GM10248 (cell line): ENCODE measurements around the gene ZBTB7B.

Source experiments
- CTCF ChIA-PET: fragments of 300-600 bp; sonication (Branson Sonifier 250); formaldehyde crosslinking; extraction: SDS; loops from one replicate; lab custom pipeline; 2021; ENCODE audit warnings: antibody characterized with exemption; lab: Yijun Ruan, JAX
- POLR2A ChIA-PET: fragments of 350-650 bp; sonication (Branson Sonifier 250); formaldehyde crosslinking; extraction: SDS; loops from one replicate; lab custom pipeline; 2020; ENCODE audit warnings: antibody characterized with exemption; lab: Yijun Ruan, JAX
- DNase-seq: peaks from one replicate; pipeline ENCODE4 v3.0.0; 2012; ENCODE audit errors: extremely low spot score
- CTCF ChIP-seq: IDR thresholded peaks from 2 replicates; pipeline ENCODE4 v1.5.1; 2012; ENCODE audit warnings: mild to moderate bottlenecking, low read depth; ENCODE audit errors: extremely low read depth, missing control alignments, control extremely low read depth

Gene ZBTB7B

GRCh38 chr1:154996966-154997701 is 5.5 kb upstream of the ZBTB7B start:
- POLR2A ChIA-PET = no interaction called here
- CTCF ChIA-PET = interaction anchor here (0.9 to 13.3 kb wide), 12 partner anchors 9 to 94 kb away, joined by 3 to 175 read pairs (median 6); partner anchors contain the start of genes FLAD1 and SHC1
- TF ChIP-seq CTCF = no peak
- DNase-seq = no peak

- ChIA-PET POLR2A (interaction anchor here (0.6 to 1.1 kb wide), 2 partner anchors 10 to 38 kb away, joined by 3 read pairs; no protein-coding TSS in a partner anchor), CTCF (interaction anchor here (0.8 to 13.3 kb wide), 19 partner anchors 10 to 517 kb away, joined by 3 to 175 read pairs (median 5); partner anchors contain the start of genes ADAM15, CKS1B, FLAD1 and PBXIP1)
- no peak for DNase-seq
- peak; percentile 23 for TF ChIP-seq CTCF
These were observed 4.3 kb upstream of the ZBTB7B start for GRCh38 chr1:154998201-154998780.

- ChIA-PET POLR2A (interaction anchor here (0.6 to 1.7 kb wide), 3 partner anchors 11 to 39 kb away, joined by 3 to 4 read pairs (median 3); partner anchors contain the start of gene SHC1), CTCF (interaction anchor here (0.6 to 13.3 kb wide), 26 partner anchors 9 to 519 kb away, joined by 3 to 175 read pairs (median 5); partner anchors contain the start of genes ADAM15, CKS1B, FLAD1 and PBXIP1)
- peak; percentile 81 for DNase-seq
- TF ChIP-seq CTCF = peak; percentile 89
These were observed 3.6 kb upstream of the ZBTB7B start for GRCh38 chr1:154998818-154999570.

GRCh38 chr1:154999571-155000410 is 2.8 kb upstream of the ZBTB7B start:
- peak; percentile 74 for DNase-seq
- TF ChIP-seq CTCF = peak; percentile 6
- ChIA-PET POLR2A (interaction anchor here (0.9 to 1.7 kb wide), 4 partner anchors 12 to 133 kb away, joined by 3 to 4 read pairs (median 4); partner anchors contain the start of gene SHC1), CTCF (interaction anchor here (0.6 to 13.3 kb wide), 28 partner anchors 8 to 520 kb away, joined by 3 to 175 read pairs (median 5); partner anchors contain the start of genes ADAM15, CKS1B, FLAD1 and PBXIP1)

GRCh38 chr1:155000411-155000725 is 2.2 kb upstream of the ZBTB7B start:
- TF ChIP-seq CTCF = no peak
- CTCF ChIA-PET = interaction anchor here (0.7 to 13.3 kb wide), 17 partner anchors 8 to 239 kb away, joined by 3 to 175 read pairs (median 6); partner anchors contain the start of genes CKS1B, FLAD1 and PBXIP1
- POLR2A ChIA-PET = interaction anchor here (0.9 to 1.7 kb wide), 3 partner anchors 19 to 134 kb away, joined by 3 to 4 read pairs (median 4); partner anchors contain the start of gene SHC1
- DNase-seq = no peak
